GM10266 (cell line): ENCODE data around the gene CIRBP.

Source experiments
- DNase-seq: peaks from one replicate; pipeline ENCODE4 v3.0.0; 2012; ENCODE audit errors: extremely low spot score
- CTCF ChIP-seq: IDR thresholded peaks from 2 replicates; pipeline ENCODE4 v1.5.1; 2012; ENCODE audit warnings: mild to moderate bottlenecking, low read depth; ENCODE audit not compliant: control insufficient read depth, insufficient read depth; ENCODE audit errors: missing control alignments

CIRBP gene

GRCh38 chr19:1322198-1322981, 53.3 kb downstream of the CIRBP start:
- no peak for TF ChIP-seq CTCF
- DNase-seq, result no peak

GRCh38 chr19:1324249-1324805, 55.2 kb downstream of the CIRBP start:
- DNase-seq, result no peak
- TF ChIP-seq CTCF, result no peak
